ENCODE results near the gene KAT14.
A peak's percentile ranks its signal among the peaks of the same experiment; 100 is the strongest.
"Not testable (repeated sequence)": the region's sequence is repeated elsewhere in the genome, so short reads cannot be mapped to it uniquely, and the experiment has no call there.

Gene KAT14

GRCh38 chr20:18137412-18138265 is at the start of gene KAT14, which contains the start of gene PET117:
TSS of gene KAT14 (plus strand) at chr20:18137863. CDS start at chr20:18142661, 4,798 bp downstream.
TSS of gene PET117 (plus strand) at chr20:18137863. CDS start at chr20:18137956, 93 bp downstream.
- peak; percentile 85 for DNase-seq (ENCODE audit: low read depth)

GRCh38 chr20:18088298-18088697 is 49.4 kb upstream of the KAT14 start:
- not testable (repeated sequence) for DNase-seq (ENCODE audit: low read depth)

- DNase-seq (ENCODE audit: low read depth) = not testable (repeated sequence)
These were observed 48.8 kb upstream of the KAT14 start for GRCh38 chr20:18088841-18089240.

- DNase-seq (ENCODE audit: low read depth) = no peak
These were observed 47.6 kb upstream of the KAT14 start for GRCh38 chr20:18090044-18090443.

- DNase-seq (ENCODE audit: low read depth) = no peak
These were observed 47.2 kb upstream of the KAT14 start for GRCh38 chr20:18090477-18090876.

GRCh38 chr20:18091623-18092022 is 46.0 kb upstream of the KAT14 start:
- DNase-seq (ENCODE audit: low read depth) = no peak

GRCh38 chr20:18092890-18093289 is 44.8 kb upstream of the KAT14 start:
- no peak for DNase-seq (ENCODE audit: low read depth)

GRCh38 chr20:18093388-18093787 is 44.3 kb upstream of the KAT14 start:
- no peak for DNase-seq (ENCODE audit: low read depth)

- no peak for DNase-seq (ENCODE audit: low read depth)
These were observed 43.5 kb upstream of the KAT14 start for GRCh38 chr20:18094191-18094590.

GRCh38 chr20:18100569-18100968 is 37.1 kb upstream of the KAT14 start:
- not testable (repeated sequence) for DNase-seq (ENCODE audit: low read depth)

- no peak for DNase-seq (ENCODE audit: low read depth)
These were observed 36.4 kb upstream of the KAT14 start for GRCh38 chr20:18101125-18101810.

GRCh38 chr20:18103497-18103896 is 34.2 kb upstream of the KAT14 start:
- no peak for DNase-seq (ENCODE audit: low read depth)

- no peak for DNase-seq (ENCODE audit: low read depth)
These were observed 29.3 kb upstream of the KAT14 start for GRCh38 chr20:18108326-18108725.

- not testable (repeated sequence) for DNase-seq (ENCODE audit: low read depth)
These were observed 9.1 kb upstream of the KAT14 start for GRCh38 chr20:18128574-18128973.

- no peak for DNase-seq (ENCODE audit: low read depth)
These were observed 5.0 kb upstream of the KAT14 start for GRCh38 chr20:18132663-18133062.

- no peak for DNase-seq (ENCODE audit: low read depth)
These were observed 3.7 kb upstream of the KAT14 start for GRCh38 chr20:18133962-18134361.

GRCh38 chr20:18138266-18138582 is 561 bp downstream of the KAT14 start:
- DNase-seq (ENCODE audit: low read depth) = no peak

GRCh38 chr20:18138639-18139583 is 1.2 kb downstream of the KAT14 start:
- DNase-seq (ENCODE audit: low read depth) = no peak

- no peak for DNase-seq (ENCODE audit: low read depth)
These were observed 2.2 kb downstream of the KAT14 start for GRCh38 chr20:18139832-18140231.

GRCh38 chr20:18144541-18145099 is 7.0 kb downstream of the KAT14 start:
- no peak for DNase-seq (ENCODE audit: low read depth)

- DNase-seq (ENCODE audit: low read depth) = no peak
These were observed 16.7 kb downstream of the KAT14 start for GRCh38 chr20:18154342-18154741.

GRCh38 chr20:18156045-18156444 is 18.4 kb downstream of the KAT14 start:
- DNase-seq (ENCODE audit: low read depth) = no peak

All from HS-27A (cell line).